HG03469 (cell line): ENCODE results near the gene CALY.

Experiments
- ATAC-seq: cut with Tn5 transposase; IDR thresholded peaks from one replicate; pipeline ENCODE4 v1.9.1; 2021; ENCODE audit warnings: mild to moderate bottlenecking, moderate library complexity, moderate number of reproducible peaks; ENCODE audit not compliant: unreplicated experiment

The CALY gene

GRCh38 chr10:133292919-133293809 lies 43.5 kb downstream of the CALY start:
- no peak for ATAC-seq

DNA sequence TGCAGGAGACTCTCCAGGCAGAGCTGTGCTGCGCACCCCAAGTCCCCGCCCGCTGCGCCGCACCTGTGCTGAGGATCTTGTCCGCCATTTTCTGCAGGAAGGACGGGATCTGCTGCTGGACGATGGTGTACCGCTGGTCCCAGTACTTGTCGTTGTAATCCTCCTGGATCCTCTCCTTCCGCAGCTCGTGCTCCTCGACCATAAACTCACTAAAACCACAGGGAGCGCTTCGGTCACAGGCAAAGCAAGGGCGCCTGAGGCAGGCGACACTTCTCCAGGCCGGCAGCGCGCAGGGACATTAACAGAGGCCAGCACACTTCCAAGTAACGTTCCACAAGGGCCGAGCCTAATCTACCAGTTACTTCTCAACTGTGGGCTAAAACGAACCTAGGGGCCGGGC lies 46.9 kb downstream of the CALY start:
- no peak for ATAC-seq

- ATAC-seq = no peak
Measured at GRCh38 chr10:133287832-133288500, 48.7 kb downstream of the CALY start.

- ATAC-seq = no peak
Measured at GRCh38 chr10:133286366-133286765, 50.3 kb downstream of the CALY start.

DNA sequence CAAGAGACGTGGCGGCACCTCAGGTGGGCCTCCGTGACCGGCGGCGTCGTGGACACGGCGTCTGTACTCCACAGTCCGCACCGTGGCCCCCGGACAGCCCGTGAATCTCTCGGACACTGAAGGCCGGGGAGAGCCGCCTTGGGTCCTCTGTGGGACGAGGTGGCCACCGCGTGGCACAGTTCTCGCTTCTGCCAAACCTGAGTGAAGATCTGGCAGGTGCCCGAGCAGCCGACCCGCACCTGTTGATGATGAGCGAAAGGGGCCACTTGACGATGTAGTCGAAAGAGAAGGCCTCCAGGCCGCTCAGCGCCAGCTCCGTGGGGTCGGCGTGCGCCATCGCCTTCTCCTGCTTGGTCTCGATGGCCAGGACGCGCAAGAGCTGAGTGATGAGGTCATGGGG lies 51.5 kb downstream of the CALY start:
- ATAC-seq = no peak

DNA sequence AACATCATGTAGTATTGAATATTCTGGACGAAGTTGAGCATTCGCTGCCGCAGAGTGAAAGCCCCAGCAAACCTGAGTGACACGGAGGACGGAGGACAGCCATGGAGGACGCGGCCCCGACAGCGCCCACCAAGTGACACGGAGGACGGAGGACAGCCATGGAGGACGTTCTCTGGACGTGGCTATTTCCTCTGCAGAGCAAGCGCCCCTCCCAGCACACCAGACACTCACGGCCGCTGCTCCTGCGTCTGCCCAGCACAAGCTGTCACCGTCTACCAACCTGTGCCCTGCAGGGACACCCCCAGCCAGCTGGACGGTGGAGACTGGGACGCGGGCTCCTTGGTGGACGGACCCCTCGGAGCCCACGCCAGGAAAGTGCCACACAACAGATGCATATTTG lies 52.8 kb downstream of the CALY start:
- ATAC-seq = no peak

DNA sequence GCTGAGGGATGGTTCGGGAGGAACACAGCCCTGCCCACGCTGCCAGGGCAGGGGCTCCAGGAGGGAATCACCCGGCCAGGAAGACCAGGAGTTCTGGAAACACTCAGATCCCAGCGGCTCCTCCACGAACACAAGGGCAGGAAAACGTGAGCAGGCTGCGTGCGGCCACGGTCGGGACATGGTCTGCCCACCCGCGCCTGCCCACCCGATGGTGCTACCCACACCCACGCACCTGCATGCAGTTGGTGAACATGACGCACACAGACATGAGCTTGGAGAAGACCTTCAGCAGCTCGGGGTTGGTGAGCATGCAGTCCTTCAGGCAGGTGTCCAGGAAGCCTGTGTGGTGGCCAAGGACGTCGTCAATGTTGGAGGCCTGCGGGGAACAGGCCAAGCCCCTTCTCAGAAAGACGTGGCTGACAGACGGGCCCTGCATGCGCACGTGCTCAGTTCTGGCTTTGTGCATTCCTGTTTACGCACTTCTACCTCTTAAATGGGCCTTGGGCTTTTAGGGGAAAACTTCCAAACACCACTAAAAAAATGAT lies 53.8 kb downstream of the CALY start:
- ATAC-seq = no peak

DNA sequence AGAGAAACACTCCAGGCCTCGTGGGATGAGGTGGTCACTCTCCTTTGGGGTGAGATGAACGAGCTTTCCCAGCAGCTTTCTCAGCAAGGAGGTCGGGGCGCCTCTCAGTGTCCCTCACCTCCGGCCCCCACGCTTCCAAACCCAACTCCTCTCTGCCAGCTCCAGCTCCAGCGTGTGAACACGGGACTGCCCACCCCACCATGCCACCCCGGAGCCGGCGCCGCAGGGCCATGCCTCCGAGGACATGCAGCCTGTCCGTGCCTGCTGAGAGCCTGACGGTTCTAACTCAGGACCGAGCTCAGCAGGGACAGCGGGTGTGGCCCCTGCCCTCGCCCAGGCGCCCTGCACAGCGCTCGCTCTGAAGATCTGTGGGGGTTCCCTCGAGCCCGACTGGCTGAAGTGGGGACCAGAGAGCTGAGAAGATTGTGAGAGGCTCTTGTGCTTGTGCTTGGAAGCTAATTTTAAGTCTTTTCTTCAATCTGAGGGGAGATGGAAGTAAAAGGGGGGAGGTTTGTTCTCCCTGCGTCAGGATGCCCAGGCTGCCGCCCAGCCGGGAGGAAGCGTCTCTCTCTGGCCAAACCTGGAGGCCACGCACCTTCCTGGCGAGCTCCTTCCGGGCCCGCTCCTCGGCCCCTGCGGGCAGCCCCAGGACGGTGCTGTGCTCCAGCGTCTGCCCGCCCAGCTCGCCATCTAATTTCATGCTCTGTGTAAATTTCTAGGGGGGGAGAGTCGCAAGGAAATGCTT lies 54.9 kb downstream of the CALY start:
- no peak for ATAC-seq

DNA sequence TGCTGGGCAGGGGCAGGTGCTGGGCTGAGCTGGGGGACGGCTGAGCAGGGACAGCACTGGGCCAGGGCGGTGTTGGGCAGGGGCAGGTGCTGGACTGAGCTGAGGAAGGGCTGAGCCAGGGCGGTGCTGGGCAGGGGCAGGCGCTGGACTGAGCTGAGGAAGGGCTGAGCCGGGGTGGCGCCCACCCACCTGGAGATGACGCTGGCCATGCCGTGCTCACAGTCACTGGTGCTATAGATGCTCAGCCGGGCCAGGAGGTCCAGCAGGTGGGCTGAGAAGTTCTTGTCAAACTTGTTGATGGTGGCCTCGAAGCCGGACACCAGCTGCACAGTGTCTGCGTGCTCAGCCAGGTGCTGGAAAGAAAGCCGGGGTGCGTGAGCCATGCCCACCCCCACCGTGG lies 55.6 kb downstream of the CALY start:
- ATAC-seq = no peak

DNA sequence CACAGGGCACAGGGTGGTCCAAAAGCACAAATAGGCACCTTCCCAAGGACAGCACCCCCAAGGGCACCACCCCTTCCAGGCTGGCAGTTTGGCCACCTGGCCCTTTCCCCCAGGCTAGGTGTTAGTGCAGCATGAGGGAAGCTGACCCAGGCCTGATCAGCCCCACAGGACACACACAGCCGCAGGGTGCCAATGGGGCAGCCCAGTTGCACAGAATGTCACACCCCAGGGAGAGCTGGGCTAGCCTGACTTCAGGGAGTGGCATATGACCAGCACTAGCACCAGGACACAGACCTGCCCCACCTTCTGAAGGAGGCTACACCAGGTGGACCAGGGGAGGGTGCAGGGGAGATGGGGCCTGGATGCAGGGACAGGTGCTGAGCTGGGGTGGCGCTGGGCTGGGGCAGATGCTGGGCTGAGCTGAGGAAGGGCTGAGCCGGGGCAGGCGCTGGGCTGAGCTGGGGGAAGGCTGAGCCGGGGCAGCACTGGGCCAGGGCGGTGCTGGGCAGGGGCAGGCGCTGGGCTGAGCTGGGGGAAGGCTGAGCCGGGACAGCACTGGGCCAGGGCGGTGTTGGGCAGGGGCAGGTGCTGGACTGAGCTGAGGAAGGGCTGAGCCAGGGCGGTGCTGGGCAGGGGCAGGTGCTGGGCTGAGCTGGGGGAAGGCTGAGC lies 56.2 kb downstream of the CALY start:
- no peak for ATAC-seq

DNA sequence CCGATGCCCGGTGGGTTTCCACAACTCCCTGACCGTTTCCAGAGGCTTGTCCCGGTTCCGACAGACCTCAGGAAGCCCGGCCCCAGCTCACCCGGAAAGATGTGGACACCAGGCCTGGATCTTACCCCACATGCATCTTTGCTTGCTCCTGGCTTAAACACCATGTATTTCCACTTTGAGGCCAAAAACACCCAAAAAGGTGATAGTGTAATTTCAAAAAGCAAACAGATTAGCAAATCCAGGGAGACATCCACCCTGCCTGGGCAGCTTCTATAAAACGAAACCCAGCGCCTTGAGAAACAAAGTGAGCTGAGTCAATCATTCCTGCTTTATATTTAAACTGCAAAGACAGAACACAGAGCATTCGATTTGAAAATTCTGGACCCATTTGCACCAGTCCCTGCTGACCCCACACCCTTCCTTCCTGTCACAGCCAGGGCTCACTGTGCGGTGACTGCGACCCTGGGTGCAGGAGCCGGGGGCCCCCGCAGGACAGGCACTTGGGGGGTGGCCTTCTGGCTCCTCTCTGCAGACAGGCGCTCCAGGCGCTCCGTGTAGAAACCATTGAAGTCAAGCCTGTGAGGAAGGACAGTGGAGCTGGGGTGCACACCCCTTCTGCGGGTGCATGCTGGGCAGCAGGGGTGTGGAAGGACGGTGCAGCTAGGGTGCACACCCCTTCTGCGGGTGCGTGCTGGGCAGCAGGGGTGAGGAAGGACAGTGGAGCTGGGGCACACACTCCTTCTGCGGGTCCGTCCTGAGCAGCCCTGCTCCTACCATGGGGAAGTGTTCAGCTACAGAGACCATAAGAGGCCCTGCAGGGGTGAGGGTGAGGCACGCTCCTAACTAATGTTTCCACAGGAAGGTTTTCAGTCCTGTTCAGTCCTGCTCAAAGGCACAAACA lies 57.1 kb downstream of the CALY start:
- ATAC-seq = no peak

DNA sequence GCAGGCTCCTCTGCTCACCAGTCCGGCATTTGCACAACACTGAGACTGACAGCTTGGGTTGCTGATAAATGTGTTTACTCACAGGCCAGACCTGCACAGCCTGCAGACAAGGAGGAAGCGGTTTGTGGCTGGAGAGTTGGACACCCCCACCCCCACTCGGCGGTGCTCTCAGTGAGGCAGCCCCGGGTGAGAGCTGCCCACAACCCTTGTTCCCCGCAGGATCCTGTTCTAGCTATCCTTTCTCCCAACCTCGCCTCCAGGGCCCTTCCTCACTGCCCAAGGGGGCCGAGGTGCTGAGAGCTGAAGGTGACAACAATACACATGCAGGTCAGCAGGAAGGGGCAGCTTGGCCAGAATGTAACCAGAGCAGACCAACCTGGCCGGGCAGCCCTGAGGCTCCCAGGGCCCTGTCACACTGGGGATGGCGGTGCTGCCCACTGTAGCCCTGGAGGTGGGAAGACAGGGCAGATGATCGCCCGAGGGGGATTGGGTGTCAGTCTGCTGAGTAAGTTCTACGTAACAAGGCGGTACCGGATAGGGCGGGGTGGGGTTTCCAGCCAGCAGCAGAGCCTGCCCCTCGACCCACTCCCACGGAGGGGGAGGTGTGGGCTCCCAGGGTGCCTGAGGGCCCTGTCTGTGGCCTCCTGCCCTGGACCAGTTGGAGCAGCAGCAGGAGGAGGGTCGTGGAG lies 58.0 kb downstream of the CALY start:
- ATAC-seq = peak; percentile 35

GRCh38 chr10:133277993-133278576 lies 58.6 kb downstream of the CALY start:
- no peak for ATAC-seq

GRCh38 chr10:133277277-133277992 lies 59.3 kb downstream of the CALY start:
- no peak for ATAC-seq

GRCh38 chr10:133276435-133277201 lies 60.1 kb downstream of the CALY start, which contains the start of gene ADAM8:
TSS of gene ADAM8 (minus strand) at chr10:133276868. CDS start at chr10:133276817, 51 bp downstream.
- ATAC-seq = peak; percentile 26

GRCh38 chr10:133276100-133276434 lies 60.6 kb downstream of the CALY start:
- no peak for ATAC-seq

GRCh38 chr10:133275684-133276092 lies 61.0 kb downstream of the CALY start:
- no peak for ATAC-seq
